DND-41 (cell line): ENCODE measurements around the gene HDAC4.

ENCODE experiments used
- ATAC-seq: fragments of 200-7000 bp; cut with Tn5 transposase; 3 replicates; pipeline ENCODE4 v1.9.1; 2021; ENCODE audit warnings: low read depth; ENCODE audit not compliant: insufficient read depth
- DNase-seq: peaks from one replicate; pipeline ENCODE4 v3.0.0-alpha.2; 2020
- H2AFZ ChIP-seq: 2 replicates; pipeline ENCODE4 v1.6.0; 2012; ENCODE audit warnings: low read depth, low read length
- H3K27ac ChIP-seq: 2 replicates; pipeline ENCODE4 v1.5.1; 2012; ENCODE audit warnings: low read length, inconsistent platforms
- H3K27me3 ChIP-seq: fragments of 200-600 bp; sonication (generic); 2 replicates; pipeline ENCODE4 v1.6.0; 2012; ENCODE audit warnings: low read length, mild to moderate bottlenecking, inconsistent platforms; ENCODE audit not compliant: insufficient read depth, poor library complexity
- H3K36me3 ChIP-seq: 2 replicates; pipeline ENCODE4 v1.5.1; 2012; ENCODE audit warnings: low read length, inconsistent platforms; ENCODE audit not compliant: insufficient read depth
- H3K4me1 ChIP-seq: 2 replicates; pipeline ENCODE4 v1.5.1; 2012; ENCODE audit warnings: mild to moderate bottlenecking, low read length; ENCODE audit not compliant: insufficient read depth
- H3K4me2 ChIP-seq: 2 replicates; pipeline ENCODE4 v1.6.0; 2012; ENCODE audit warnings: mild to moderate bottlenecking, moderate library complexity, low read length, inconsistent platforms; ENCODE audit not compliant: insufficient read depth
- H3K4me3 ChIP-seq, 2 experiments: fragments of 200-600 bp in 1 of 2; shearing (Covaris generic) in 1 of 2; 2 replicates each; pipeline ENCODE4 v1.5.1; 2012 to 2016; ENCODE audit warnings: inconsistent platforms in 2 of 2, low read length in 2 of 2, mild to moderate bottlenecking in 2 of 2, low read depth in 1 of 2, moderate library complexity in 1 of 2
- H3K79me2 ChIP-seq: 2 replicates; pipeline ENCODE4 v1.6.0; 2012; ENCODE audit warnings: low read length, inconsistent platforms; ENCODE audit not compliant: insufficient read depth
- H3K9ac ChIP-seq: 2 replicates; pipeline ENCODE4 v1.6.0; 2012; ENCODE audit warnings: low read depth, mild to moderate bottlenecking, inconsistent platforms, low read length, moderate library complexity
- H3K9me3 ChIP-seq: 2 replicates; pipeline ENCODE4 v1.5.1; 2012; ENCODE audit warnings: low read length, moderate library complexity, mild to moderate bottlenecking, inconsistent platforms; ENCODE audit not compliant: insufficient read depth, severe bottlenecking
- H4K20me1 ChIP-seq: 2 replicates; pipeline ENCODE4 v1.6.0; 2012; ENCODE audit warnings: low read length; ENCODE audit not compliant: insufficient read depth
- CTCF ChIP-seq: IDR thresholded peaks from 2 replicates; pipeline ENCODE4 v1.5.1; 2012; ENCODE audit warnings: borderline replicate concordance, low read length, moderate library complexity, mild to moderate bottlenecking; ENCODE audit not compliant: poor library complexity, severe bottlenecking; ENCODE audit errors: extremely low read depth
- EZH2 ChIP-seq: IDR thresholded peaks from 3 replicates; pipeline ENCODE4 v1.6.1; 2012; ENCODE audit warnings: borderline replicate concordance, low read depth, mild to moderate bottlenecking, moderate library complexity, low read length, inconsistent platforms; ENCODE audit not compliant: severe bottlenecking

HDAC4 gene

GRCh38 chr2:239388236-239389151, 12.3 kb downstream of the HDAC4 start:
- no peak for ATAC-seq
- Histone ChIP-seq H3K9ac (no peak overlapping the region), H3K79me2 (peaks cover 100% of the 10 kb centered on the region), H3K4me1 (peaks cover 51% of the 10 kb centered on the region), H3K27me3 (no peaks in the 10 kb centered on the region), H3K27ac (no peak overlapping the region), H3K4me3 (no peak overlapping the region), H3K9me3 (no peaks in the 10 kb centered on the region), H3K36me3 (peaks cover 96% of the 10 kb centered on the region), H2AFZ (no peak overlapping the region), H4K20me1 (peaks cover 99% of the 10 kb centered on the region), H3K4me2 (no peak overlapping the region)
- DNase-seq: no peak
- TF ChIP-seq EZH2 (no peak), CTCF (no peak)

GRCh38 chr2:239387811-239388210, 13.0 kb downstream of the HDAC4 start:
- Histone ChIP-seq H3K79me2 (peaks cover 100% of the 10 kb centered on the region), H4K20me1 (peaks cover 99% of the 10 kb centered on the region)
- ATAC-seq: no peak

GRCh38 chr2:239386872-239387445, 13.9 kb downstream of the HDAC4 start:
- ATAC-seq (no peak), DNase-seq (no peak)
- Histone ChIP-seq H3K36me3 (peaks cover 96% of the 10 kb centered on the region), H3K9ac (no peak overlapping the region), H3K27ac (peak overlapping the region; percentile 12; the same call in 1 of the 2 replicates), H3K27me3 (no peaks in the 10 kb centered on the region), H4K20me1 (peaks cover 99% of the 10 kb centered on the region), H3K4me2 (no peak overlapping the region), H3K4me1 (peaks cover 43% of the 10 kb centered on the region), H3K4me3 (no peak overlapping the region), H3K9me3 (no peaks in the 10 kb centered on the region), H2AFZ (no peak overlapping the region), H3K79me2 (peaks cover 100% of the 10 kb centered on the region)
- TF ChIP-seq CTCF (no peak), EZH2 (no peak)

More at GRCh38 chr2:239387811-239388210, 13.0 kb downstream of the HDAC4 start:
- H3K4me3 ChIP-seq: no peak overlapping the region
- no peak overlapping the region for H2AFZ ChIP-seq
- no peaks in the 10 kb centered on the region for H3K27me3 ChIP-seq
- no peak overlapping the region for H3K4me2 ChIP-seq
- DNase-seq: no peak
- TF ChIP-seq EZH2 (no peak), CTCF (no peak)
- no peak overlapping the region for H3K9ac ChIP-seq
- peaks cover 52% of the 10 kb centered on the region for H3K4me1 ChIP-seq
- no peak overlapping the region for H3K27ac ChIP-seq
- H3K9me3 ChIP-seq: no peaks in the 10 kb centered on the region
- peaks cover 96% of the 10 kb centered on the region for H3K36me3 ChIP-seq
